ENCODE results near the gene HAT1.
"Not testable (repeated sequence)": the region's sequence is repeated elsewhere in the genome, so short reads cannot be mapped to it uniquely, and the experiment has no call there.

HAT1 gene

DNA sequence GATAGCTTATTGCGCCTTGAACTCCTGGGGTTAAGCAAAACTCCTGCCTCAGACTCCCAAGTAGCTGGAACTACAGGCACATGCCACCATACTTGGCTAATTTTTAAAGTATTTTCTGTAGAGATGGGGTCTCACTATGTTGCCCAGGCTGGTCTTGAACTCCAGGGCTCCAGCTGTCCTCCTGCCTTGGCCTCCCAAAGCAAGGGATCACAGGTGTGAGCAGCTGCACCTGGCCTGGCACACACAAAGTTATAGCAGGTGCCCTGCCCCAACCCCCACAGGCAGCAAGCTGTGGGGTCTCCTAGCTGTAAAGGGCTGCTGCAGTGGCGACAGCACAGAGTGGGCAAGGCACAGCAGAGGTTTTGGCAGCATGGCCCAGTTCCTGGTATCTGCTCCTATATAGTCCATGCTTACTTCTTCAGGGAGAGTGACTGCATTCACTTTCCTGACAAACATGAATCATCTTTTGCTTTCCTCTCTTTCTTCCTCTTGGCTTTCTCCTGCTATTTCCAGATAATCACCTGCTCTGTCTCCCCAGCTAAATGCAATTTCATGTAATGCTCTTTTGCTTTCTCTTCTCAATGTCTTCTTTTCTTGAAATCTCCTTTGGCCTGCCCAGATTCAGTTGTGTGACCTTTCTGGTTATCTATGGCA is 50.2 kb downstream of the HAT1 start:
- DNase-seq (ENCODE audit: low spot score) = no peak

DNA sequence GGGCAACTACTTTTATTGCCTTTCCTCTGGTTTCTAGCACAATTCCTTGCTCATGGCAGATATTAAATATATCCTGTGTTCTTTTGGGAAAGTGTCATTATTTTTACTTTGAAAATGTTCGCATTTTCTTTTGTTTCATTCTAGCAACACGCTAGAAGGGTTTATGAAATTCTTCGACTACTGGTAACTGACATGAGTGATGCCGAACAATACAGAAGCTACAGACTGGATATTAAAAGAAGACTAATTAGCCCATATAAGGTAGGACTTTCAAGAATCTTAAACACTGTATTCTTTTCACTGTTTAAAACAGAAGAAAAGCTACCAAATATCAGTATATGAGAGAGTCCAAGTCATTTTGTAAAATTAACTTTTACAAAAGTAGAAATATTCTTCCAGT is 56.8 kb downstream of the HAT1 start:
- DNase-seq (ENCODE audit: low spot score) = no peak

DNA sequence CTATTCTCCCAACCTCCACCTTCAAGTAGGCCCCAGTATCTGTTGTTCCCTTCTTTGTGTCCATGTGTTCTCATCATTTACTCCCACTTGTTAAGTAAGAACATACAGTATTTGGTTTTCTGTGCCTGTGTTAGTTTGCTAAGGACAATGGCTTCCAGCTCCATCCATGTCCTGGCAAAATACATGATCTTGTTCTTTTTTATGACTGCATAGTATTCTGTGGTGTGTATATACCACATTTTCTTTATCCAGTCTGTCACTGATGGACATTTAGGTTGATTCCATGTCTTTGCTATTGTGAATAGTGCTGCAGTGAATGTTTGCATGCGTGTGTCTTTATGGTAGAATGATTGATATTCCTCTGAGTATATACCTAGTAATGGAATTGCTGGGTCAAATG is 61.7 kb downstream of the HAT1 start:
- DNase-seq (ENCODE audit: low spot score) = not testable (repeated sequence)

- DNase-seq (ENCODE audit: low spot score) = no peak
Measured at GRCh38 chr2:171985076-171985475, 62.8 kb downstream of the HAT1 start.

DNA sequence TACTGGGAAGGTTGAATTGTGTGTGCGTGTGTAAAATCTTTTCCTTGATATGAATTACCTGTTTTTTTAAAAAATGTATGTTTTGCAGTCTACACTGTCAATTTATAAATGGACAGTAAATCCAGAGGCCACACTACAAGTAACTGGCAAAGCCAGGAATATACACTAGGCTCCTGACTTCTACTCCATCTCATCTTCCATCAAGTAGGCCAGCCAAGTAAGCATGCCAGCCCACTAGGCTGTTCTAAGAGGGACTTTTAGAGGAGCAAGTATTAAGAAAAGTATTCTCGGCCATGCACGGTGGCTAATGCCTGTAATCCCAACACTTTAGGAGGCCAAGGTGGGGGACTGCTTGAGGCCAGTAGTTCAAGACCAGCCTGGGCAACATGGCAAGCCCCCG is 64.5 kb downstream of the HAT1 start:
- no peak for DNase-seq (ENCODE audit: low spot score)

DNA sequence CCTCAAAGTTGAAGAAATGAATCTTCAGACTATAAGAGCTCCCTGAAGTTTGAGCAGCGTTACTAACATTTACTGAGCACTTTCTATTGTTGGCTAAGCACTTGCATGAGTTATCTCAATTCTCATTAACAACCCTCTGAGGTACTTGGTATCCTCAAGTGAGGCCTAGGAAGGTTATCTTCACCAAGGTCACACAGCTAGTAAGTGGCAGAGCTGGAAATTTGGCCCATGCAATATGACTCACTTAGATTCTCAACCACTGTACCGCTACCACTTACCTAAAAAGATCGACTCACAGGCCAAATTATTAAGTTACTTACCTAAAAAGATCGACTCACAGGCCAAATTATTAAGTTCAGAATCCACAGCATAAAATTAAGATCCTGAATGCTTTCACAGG is 68.8 kb downstream of the HAT1 start:
- DNase-seq (ENCODE audit: low spot score) = no peak

GRCh38 chr2:171995586-171995985 is 73.3 kb downstream of the HAT1 start:
- DNase-seq (ENCODE audit: low spot score) = no peak

GRCh38 chr2:171996021-171996420 is 73.8 kb downstream of the HAT1 start:
- DNase-seq (ENCODE audit: low spot score) = no peak

GRCh38 chr2:171997031-171997430 is 74.8 kb downstream of the HAT1 start:
- DNase-seq (ENCODE audit: low spot score) = not testable (repeated sequence)

- DNase-seq (ENCODE audit: low spot score) = peak; percentile 18
Measured at GRCh38 chr2:171999161-171999560, 76.9 kb downstream of the HAT1 start.

DNA sequence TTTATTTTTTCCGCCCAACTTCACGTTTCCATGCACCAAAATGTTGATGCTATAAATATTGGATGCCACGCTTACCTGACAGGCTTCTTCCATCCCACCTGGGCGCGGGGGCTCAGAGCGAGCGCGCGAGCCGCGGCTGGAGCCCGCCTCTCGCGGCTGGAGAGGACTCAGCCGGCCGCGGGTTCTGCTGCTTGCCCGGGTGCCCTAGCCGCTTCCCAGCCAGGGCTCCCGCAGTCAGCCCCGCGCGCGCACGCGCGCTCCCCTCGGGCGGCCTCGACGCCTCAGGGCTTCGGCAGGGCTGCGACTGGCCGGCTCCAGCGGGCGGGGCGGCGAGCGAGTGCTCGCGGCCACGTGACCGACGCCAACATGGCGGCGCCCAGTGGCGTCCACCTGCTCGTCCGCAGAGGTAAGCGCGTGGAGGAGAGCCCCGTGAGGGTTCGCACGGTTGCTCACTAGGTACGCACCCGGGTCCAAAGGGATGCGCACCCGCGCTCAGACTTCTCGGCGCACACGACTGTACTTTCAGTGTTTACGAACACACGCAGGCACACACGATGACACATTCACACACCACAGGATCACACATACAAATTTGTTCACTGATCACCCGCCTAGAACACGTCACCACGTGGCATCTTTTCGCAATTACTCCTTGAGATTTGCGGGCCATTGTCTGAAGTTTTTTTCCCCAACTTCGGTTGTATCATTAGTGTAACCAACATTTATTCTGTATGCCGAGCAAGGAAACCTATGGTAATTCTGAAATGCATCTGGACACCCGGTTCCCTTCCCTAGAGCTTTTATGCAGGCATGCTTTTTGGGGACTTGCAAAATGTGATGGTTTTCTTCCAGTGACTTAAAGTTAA is 77.6 kb downstream of the HAT1 start, which contains the start of gene METAP1D:
TSS of gene METAP1D (plus strand) at position 350 of the 866 bp plus-strand sequence. CDS start at position 367, 17 bp downstream.
- DNase-seq (ENCODE audit: low spot score) = peak; percentile 92

DNA sequence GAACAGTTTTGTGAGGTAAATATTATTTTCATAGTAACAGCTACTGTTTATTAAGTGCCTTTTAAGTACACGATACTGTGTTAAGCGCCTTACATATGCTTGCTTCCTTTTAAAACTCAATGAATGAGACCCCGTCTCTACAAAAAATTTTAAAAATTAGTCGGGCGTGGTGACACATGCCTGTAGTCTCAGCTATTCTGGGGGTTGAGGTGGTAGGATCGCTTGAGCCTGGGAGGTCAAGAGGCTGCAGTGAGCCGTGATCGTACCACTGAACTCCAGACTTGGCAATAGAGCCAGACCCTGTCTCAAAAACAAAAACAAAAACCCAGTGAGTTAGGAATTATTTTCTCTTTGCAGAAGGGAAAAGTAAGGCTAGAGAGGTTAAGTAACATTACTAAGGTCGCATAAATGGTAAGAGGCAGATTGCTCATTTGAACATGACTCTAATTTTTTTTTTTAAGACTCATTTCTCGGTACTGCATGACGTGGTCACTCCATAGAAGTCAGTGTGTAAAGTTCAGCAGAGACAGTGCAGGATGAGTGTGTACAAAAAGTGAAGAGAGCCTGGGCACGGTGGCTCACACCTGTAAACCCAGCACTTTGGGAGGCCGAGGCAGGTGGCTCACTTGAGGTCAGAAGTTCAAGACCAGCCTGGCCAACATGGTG is 78.6 kb downstream of the HAT1 start:
- DNase-seq (ENCODE audit: low spot score) = no peak

DNA sequence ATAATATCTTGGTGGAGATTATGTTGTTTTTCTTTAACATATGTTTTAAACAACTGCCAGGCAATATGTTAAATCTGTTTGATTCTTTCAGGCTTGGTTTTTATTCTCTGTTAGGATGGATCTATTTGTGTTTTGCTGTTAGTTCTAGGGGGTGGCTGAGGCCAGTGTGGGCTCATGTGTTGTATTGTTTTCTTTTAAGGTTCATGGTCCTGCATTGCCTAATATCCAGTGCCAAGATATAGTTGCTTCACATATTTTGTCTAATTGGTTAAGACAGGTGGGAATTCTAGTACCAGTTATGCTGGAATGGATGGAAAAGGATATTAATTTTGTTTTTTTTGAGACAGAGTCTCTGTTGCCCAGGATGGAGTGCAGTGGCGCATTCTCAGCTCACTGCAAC is 85.1 kb downstream of the HAT1 start:
- no peak for DNase-seq (ENCODE audit: low spot score)

GRCh38 chr2:172009823-172010222 is 87.6 kb downstream of the HAT1 start:
- DNase-seq (ENCODE audit: low spot score) = no peak

GRCh38 chr2:172011812-172012575 is 89.7 kb downstream of the HAT1 start:
- no peak for DNase-seq (ENCODE audit: low spot score)

- no peak for DNase-seq (ENCODE audit: low spot score)
Measured at GRCh38 chr2:172012677-172013391, 90.6 kb downstream of the HAT1 start.

DNA sequence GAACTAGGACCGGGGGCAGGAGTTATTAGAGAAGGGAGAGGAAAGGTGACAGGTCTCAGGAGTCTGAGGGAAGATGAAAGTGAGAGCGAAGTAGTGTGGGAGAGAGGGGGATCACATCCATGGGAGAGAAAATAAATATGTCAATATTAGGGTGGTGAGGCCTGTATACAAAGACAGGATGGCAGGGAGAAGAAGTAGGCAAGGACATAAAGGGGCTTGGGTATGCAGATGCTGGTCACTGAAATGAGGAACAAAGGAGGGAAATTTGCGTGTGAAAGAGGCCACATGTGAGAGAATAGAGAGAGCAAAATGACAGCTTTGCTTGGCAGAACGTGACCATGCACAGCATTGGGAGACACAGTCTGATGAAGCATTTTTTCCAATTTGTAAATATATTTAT is 91.1 kb downstream of the HAT1 start:
- DNase-seq (ENCODE audit: low spot score) = no peak

- no peak for DNase-seq (ENCODE audit: low spot score)
Measured at GRCh38 chr2:172021074-172021931, 99.0 kb downstream of the HAT1 start.

GRCh38 chr2:172021955-172022354 is 99.7 kb downstream of the HAT1 start:
- no peak for DNase-seq (ENCODE audit: low spot score)

DNA sequence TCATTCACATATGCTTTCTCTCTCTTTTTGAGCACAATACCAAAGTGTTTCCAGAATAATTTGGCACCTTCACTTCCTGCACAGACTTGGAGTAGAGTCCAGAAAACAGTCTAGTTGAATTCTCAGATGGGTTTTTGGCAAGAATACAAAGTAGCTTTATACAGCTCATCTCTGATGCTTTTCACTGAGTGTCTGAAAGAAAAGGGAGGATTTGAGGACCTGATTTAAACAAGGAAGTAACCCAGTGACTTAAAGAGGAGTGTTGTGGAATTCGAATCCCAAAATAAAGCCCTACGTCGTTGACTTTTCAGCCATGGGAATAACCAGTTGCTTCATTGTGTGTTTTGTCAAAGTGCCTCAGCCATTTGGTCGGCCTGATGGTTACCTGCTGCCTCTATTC is 109.3 kb downstream of the HAT1 start:
- DNase-seq (ENCODE audit: low spot score) = no peak

Measured in putamen (tissue), 1 donor.